Cortex of kidney (tissue), 1 donor: ENCODE results near the gene AGPAT4.

ENCODE experiments used
- DNase-seq: peaks from one replicate; lab custom pipeline; 2025; lab: John Stamatoyannopoulos, UW

The AGPAT4 gene

DNA sequence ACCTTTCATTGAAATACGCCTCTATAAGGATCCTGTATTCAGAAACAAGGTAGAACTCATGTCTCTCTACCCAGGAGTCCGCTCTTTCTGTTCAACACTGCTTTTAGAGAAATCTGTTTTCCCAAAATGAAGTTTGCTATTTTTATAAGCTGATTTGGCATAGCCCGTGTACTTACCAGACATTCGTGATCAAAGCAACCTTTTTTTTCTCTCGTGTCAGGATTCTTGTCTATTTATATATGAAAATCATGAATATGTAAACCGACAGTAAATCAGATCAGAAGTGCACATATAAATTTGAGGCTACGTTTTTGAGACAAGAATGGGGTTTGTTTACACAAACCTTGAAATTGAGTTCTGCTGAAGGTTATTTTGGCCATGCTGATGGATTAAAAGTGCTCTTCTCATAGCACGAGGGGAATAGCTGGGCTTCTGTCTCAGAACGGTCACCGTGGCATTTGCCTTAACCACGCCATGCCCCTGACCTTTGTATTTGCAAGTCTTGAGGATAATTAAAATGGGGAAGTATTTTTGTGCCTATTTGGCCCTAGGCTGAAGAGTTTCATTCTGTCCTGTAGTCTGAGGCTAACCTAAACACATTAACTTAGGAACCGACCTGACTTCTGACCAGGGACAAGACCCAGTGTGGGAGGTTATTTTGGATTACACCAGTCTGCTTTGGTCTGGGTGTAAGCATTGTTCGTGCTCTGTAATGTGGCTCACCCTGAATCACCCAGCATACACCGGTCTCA, 163.7 kb downstream of the AGPAT4 start:
- DNase-seq: no peak

DNA sequence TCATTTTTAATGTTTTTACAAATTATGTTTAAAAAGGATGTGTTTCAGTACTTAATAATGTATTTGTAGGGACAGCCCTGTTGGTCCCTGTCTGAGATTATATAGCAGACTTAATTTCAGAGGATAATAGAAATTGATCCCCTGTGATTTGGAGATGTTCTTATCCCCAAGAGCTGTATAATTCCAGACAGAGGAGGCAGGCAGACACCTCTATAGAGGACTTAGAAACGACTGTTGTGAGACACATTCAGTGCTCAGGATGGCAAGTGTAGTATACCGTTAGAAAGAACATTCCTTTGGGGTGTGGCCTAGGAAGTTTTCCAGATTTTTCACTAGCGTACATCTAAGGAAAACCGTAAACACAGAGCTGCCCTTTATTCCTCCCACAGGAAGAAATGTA, 164.5 kb downstream of the AGPAT4 start:
- DNase-seq: no peak

DNA sequence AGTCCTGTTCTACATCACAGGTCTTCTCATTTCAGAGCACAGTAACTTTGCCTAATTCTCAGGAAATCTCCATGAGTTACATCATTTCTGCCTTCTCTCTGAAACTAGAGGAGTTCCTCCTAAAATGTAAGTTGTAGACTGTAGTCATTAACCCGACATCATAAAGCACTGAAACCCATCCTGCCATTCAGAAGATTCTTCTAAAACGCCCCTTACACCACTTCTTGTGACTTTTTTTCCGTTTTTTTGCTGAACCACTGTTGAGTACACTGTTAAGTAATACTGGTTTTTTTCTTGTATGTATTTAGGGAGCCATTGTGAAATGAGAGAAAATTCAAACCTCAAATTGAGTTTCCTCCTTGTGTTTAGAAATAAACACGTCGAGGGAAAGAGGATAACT, 164.9 kb downstream of the AGPAT4 start:
- DNase-seq: no peak

DNA sequence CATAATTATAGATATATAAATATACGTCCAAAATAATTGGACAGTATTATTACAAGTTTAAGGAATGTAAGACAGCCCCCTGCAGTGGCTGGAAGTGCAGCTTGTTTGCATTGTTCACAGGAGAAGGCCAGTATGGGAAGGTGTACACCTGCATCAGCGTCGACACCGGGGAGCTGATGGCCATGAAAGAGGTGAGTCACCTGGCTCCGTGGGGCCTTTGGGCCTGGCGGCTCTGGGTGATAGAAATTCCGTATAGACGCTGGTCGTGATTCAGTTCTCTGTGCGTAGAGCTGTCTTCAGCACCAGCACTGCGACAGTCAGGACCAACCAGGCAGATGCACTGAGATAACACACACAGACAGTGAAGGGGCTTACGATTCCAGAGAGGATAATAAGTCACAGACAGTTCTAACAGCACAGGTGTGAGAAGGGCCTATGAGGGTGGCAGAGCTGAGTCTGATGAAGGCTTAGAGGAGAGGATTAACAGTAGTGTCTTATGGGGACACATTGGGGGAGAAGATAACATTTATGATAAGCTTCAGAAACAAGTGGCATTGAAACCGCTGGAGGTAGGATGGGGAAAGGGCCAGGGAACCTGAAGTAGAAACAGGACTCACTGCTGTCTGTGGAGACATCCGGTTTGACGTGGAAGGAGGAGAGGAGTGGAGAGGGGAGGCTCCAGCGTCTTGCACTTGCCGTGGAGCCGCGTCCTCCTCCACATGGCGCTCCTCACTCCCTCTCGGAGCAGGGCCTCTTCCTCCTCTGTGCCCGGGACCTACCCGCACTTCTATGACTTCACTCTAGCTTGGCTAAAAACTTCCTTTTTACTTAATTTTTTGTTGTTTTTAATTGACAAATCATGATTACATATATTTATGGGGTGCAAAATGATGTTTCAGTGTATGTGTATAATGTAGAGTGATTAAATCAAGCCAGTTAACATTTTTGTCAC, 165.8 kb downstream of the AGPAT4 start:
- DNase-seq: no peak

DNA sequence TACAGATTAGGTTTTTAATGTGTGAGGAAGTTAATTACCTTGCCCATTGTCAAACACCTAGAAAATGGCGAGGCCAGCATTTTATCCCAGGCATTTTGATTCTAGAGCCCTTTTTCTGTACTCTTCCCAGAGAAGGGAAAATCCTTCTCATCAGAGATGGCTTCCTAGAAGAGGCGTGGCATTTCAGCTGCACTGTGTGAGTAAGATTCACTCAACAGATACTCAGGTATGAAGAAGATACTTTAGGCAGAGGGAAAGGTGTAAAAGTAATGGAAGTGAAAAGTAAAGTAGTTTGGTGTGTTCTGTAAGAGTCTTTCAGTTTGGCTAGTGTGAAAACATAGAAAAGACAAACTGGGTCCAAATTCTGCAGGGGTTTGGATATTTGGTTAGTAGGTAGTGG, 168.5 kb downstream of the AGPAT4 start:
- DNase-seq: no peak

DNA sequence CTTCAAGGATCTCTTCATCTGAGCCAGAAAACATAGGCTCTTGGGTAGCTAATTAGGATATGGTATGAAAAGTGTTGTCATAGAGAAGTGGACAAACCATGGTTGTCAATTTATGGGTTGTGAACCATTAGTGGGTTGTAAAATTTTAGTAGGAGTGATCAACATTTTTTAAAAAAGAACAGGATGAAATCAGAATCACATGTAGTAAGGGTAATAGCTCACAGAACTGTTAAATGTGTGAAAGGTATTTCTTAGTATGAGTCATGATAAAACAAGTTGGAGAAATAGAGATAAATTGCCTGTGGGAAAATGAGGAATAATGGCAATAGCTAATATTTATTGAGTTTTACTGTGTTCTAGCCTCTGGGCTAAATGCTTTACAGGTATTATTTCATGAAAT, 168.9 kb downstream of the AGPAT4 start:
- no peak for DNase-seq

DNA sequence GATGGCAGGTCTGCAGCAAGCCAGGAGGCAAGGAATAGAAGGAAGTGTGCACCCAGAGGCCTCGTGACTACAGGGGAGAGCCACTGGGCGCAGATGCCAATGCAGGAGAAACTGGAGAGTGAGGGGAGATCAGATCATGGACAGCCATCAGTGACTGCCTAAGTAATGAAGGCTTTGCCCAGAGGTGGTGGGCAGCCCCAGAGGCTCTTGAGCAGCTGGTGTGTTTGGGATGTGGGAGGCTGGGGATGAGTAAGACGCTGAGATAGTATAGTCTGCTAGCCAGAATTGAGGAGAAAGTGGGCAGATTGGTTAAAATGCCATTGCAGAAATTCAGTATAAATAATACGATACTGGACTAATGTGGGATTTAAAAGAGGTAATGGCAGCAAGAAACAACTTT, 170.4 kb downstream of the AGPAT4 start:
- DNase-seq: no peak

DNA sequence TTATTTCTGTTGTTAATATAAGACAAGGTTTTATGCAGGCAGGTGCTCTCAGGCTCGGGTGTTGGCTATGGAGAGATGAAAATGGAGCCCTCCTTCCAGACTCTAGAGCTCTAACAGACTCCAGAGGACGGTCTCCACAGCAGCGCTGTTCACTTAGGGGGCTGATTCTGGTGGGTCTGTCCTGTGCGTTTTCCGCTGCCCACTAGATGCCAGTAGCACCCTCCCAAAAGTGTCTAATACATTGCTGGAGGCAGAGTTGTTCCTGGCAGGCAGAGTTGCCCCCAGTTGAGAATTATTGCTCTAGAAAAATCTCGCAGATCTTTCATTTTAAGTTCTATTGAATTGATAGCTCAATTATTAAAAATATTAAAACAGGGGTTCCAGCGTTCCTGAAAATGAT, 172.3 kb downstream of the AGPAT4 start:
- no peak for DNase-seq

DNA sequence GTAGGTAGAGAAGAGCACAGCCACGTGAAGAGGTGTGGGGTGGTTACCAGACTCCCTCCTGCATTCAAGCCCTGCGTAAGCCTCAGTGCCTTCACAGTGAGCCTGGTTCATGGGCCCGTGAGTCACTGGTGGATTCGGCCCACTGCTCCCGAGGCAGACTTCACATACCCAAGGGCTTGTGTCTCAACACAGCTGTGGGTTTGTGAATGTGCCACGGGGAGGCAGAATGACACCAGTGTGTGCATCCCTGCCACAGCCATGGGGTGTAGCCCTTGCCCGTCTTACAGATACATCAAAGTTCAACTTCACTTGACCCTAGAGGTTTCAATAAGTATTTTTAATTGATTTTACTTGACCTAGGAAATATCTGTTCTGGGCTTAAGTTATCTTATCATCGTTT, 173.8 kb downstream of the AGPAT4 start:
- no peak for DNase-seq

DNA sequence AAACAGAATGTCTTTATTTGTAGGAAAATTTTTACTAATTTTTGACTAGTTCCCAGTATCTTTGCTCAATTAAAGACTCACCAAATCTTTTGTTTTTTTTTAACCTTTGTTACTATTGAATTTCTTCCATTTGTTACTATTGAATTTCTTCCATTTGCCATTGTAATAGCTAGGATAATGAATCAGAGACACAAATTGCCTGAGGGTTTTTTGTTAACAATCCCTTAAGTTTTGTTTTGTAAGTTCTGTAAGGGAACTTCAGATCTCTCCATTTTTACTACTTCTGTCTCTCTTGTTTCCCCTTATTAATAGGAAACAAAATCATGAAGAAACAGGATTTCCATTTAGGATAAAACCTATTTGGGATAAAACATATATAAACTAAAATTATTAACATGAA, 177.9 kb downstream of the AGPAT4 start:
- DNase-seq: no peak

DNA sequence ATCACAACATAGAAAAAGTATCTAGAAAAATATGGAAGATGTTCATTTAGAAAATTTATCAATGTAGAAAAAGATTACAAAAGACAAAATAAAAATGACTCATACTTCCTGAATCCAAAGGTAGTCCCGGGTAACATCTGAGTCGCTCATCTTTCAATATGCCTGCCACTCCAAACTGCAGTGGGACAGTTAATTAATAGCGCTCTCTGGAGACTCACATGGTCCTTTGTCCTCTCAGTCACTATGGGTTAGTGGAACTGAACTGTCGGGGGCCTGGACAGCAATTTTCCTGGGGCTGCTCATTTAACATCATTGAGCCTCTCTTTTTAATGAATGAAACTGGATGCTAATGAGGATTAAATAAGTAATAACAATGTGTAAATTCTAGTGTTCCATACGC, 178.9 kb downstream of the AGPAT4 start:
- DNase-seq: no peak

DNA sequence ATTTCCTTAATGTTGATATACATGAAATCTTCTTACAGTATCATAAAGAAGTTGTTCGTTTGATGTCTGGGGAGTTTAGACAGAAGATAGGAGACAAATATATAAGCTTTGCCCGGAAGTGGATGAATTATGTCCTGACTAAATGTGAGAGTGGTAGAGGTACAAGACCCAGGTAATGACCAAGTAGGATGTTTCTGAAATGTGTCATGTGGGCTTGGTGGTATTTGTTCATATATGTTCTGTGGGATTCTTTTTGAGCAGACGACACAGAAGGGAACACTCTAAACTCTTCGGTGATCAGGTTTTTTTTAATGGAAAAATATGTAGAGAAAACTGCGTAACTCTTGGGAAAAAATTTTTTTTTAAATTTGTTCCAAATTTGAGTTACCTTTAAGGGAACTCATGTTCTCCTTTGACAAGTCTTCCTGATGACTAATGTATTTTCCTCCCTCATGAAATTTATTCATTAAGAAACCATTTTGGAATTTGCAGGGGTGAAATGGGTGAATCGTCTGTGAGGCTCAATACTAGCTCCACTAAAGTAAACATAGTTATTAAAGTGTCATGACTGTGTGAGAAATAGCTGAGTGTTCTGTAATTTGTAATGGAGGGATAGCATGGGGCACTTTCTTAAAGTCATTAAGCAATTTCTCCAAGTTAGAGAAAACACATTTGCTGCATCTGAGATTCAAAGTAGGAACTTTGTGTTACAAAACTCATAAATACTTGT, 181.7 kb downstream of the AGPAT4 start:
- no peak for DNase-seq

DNA sequence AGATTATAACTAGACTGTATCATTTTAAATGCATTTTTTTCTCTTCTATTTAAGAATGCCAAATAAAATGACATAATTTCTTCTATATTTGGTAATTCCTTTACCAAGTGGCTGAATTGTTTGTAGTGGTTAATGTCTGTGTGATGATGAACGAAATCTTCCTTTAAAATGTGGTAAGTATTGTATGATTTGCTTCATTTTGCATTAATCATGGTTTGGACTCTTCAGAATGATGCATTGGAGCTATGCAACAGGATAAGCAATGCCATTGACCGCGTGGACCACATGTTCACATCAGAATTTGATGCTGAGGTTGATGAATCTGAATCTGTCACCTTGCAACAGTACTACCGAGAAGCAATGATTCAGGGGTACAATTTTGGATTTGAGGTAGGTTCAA, 182.7 kb downstream of the AGPAT4 start:
- DNase-seq: no peak

DNA sequence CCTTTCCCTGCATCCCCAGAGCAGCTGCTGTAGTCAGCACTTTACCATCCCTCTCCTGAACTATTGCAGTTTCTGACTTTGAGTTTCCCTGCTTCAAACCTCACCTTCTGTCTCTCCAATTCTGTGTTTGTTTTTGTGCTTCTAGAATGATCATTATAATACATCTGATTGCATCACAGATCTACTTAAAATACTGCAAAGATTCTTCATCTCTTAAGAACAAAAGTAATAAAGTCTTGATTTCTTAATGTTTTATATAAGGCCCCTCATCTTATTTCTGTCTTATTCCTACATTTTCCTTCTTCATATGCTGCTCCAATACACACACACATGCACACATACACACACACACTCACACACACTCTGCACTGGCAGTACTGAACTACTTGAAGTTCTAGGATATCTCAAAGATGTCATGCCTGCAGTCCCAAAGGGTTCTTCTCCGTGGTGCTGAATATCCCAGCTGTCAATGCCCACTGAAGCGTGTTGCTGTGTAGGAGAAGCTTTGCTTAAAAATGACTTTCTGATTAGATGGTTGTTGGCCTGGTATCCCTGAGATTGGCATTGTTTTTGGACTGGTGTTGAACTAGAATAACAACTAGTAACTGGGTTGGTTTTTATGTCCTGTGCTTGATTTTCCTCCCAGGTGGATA, 185.1 kb downstream of the AGPAT4 start:
- no peak for DNase-seq

DNA sequence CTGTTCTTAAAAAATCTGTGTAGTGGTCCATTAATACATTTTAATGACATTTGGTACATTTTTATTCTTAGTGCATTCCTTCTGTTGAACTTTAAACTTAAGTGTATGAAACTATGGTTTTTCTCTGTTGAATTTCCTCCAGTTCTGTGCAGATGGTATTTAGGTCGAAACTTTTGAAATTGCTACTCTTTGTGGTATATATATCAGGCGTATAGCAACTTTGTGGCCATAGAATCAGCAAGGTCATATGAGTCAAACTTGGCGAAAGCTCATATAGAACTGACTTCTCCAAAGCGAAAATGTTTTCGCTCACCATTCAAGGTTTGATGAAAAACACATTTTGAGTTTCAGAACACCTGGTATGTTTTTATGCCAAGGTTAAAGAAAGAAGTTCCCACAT, 188.6 kb downstream of the AGPAT4 start:
- DNase-seq: no peak

DNA sequence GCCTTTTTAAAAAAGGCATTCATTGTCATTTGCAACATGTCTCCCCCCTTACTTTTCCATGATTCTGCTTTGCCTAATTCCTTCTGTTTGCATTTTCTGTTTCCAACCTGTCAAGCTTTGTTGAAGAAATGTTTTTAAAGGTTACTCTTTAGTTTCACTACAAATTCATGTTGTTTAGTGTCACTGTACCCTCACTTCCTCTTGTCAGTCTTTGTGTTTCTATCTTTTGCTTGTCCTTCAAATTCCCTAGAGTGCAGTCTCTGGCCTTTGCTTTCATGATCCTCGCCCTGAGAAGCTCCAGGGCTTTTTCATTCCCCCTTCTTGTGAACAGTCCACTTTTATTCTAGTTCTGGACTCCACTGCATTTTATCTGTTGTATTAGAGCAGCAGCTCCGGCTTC, 191.6 kb downstream of the AGPAT4 start:
- DNase-seq: no peak

DNA sequence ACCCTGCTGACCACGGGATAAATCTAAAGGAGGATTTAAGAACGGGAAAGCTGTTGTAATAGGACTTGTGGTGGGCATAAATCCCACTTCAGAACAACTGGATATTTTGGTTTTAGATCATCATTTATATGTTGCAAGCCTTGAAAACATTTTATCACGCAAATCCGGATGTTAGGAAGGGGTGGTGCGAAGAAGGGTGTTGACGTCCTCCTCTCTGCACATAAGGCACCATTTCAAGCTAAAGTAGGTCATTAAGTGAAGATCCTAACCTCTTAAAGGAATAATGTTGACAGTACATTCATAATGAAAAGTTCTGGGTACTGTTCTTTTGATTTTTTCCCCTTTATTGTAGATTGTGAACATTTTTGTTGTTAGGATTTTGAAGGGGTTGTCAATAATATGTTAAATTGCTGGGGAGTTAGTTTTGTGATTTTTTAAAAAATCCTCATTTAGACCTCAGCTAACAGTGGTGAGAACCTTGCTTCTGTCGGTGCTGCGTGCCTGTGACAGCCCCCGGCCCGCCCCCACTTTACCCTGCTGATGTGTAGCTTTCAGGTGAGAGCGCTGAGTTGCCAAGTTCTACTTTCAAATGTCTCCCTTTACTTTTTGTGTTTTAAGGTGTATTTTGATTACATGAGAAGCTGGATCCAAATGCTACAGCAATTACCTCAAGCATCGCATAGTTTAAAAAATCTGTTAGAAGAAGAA, 193.4 kb downstream of the AGPAT4 start:
- DNase-seq: no peak
